ENCODE results near the gene OGFR.

OGFR gene

DNA sequence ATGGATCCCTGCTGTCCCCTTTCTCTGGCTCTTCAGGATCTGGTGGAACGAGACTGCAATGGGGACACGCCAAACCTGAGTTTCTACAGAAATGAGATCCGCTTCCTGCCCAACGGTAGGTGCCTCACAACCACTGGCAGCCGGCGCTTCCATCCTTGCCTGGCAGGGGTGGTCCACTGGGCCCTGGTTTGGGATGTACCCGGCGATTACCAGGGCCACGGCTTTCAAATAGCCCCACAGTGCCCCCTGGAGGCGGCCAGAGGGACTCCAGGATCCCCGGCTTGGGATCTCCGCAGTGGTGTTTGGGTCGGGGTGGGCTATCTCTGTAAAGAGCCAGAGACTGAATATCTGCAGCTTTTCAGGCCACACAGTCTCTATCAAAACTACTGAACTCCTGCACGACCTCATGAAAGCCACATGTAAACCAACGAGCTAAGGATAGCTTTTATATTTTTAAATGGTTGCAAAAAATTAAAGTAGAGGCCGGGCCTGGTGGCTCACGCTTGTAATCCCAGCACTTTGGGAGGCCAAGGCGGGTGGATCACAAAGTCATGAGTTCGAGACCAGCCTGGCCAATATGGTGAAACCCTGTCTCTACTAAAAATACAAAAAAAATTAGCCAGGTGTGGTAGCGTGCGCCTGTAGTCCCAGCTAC is 3.7 kb downstream of the OGFR start:
- DNase-seq, result peak; percentile 49
- in situ Hi-C loops (cut with HindIII; ENCODE audit: low pct_ligation_motif_present, low pct_unique_long_range_greater_than_20kb, low sequenced_read_pairs), result no loop called here

DNA sequence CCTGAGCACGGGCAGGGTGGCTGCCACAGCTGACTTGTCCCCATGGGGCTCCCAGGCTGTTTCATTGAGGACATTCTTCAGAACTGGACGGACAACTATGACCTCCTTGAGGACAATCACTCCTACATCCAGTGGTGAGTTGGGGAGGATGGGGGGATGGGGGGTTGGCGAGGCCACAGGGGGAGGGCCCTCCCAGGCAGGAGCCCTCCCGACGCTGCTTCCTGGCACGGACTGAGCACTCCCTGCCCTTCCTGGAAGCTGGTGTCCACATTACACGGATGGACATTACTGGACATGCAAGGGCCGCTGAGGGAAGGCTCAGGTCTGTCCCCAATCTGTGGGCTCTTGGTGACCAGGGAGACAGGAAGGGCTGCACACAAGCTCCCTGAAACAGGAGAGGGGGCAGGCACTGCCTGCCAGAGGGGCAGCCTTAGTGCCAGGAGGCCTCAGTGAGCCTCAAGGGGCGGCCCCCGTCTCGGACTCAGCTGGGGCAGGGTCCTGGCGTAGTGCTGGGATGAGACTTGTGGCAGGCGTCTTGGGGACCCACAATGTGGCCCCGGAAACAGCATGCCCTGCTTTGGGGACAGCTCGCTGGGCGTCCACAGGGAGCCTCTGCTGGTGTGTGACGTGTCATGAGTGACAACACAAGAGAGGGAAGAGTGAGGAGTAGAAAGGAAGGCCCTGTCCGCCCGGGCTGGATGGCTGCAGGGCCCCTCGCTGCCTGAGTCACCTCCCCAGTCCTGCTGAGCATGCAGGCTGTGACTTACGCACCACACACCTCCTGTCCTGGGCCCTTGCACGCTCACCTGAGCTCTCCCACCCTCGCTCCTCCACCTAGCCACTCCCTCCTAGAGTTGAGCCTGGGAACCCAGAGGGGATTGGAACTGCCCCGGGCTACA is 5.1 kb downstream of the OGFR start:
- DNase-seq, result no peak
- in situ Hi-C loops (cut with HindIII; ENCODE audit: low pct_ligation_motif_present, low pct_unique_long_range_greater_than_20kb, low sequenced_read_pairs), result no loop called here

DNA sequence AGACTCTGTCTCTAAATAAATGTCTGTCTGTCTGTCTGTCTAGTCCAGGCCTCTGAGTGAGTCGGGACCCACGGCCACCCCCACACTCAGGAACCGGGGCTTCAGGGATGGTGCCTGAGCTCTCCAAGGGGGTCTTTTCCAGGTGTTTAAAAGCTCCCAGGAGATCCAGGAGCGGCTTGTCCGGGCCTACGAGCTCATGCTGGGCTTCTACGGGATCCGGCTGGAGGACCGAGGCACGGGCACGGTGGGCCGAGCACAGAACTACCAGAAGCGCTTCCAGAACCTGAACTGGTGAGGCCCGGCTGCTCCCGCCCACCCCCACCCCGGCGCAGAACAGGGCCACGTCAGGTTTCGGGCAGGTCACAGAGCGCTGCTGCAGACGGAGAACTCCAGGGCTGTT is 6.7 kb downstream of the OGFR start:
- in situ Hi-C loops (cut with HindIII; ENCODE audit: low pct_ligation_motif_present, low pct_unique_long_range_greater_than_20kb, low sequenced_read_pairs), result no loop called here
- no peak for DNase-seq

DNA sequence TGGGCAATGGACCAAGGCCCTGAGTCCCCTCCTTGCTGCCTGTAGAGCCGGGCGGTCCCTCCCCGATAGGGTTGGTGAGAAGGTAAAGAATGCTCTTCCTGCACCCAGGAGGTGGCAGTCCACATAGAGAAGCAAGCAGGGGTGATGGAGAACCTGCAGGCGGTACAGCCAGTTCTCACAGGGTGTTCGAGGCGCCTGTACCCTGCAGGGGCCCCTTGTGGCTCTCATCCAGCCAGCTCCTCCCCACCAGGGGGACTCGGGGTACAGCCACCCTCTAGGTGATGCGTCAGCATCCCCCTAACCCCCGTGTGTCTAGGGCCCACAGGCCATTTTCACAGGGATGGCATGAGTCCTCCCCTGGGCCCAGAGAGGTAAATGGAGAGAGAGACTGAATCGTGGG is 7.1 kb downstream of the OGFR start:
- in situ Hi-C loops (cut with HindIII; ENCODE audit: low pct_ligation_motif_present, low pct_unique_long_range_greater_than_20kb, low sequenced_read_pairs), result no loop called here
- DNase-seq, result no peak

GRCh38 chr20:62812181-62812906 is 7.7 kb downstream of the OGFR start:
- in situ Hi-C loops (cut with HindIII; ENCODE audit: low pct_ligation_motif_present, low pct_unique_long_range_greater_than_20kb, low sequenced_read_pairs), result no loop called here
- no peak for DNase-seq

- in situ Hi-C loops (cut with HindIII; ENCODE audit: low pct_ligation_motif_present, low pct_unique_long_range_greater_than_20kb, low sequenced_read_pairs), result no loop called here
- no peak for DNase-seq
These were observed 8.2 kb downstream of the OGFR start for GRCh38 chr20:62812907-62813200.

DNA sequence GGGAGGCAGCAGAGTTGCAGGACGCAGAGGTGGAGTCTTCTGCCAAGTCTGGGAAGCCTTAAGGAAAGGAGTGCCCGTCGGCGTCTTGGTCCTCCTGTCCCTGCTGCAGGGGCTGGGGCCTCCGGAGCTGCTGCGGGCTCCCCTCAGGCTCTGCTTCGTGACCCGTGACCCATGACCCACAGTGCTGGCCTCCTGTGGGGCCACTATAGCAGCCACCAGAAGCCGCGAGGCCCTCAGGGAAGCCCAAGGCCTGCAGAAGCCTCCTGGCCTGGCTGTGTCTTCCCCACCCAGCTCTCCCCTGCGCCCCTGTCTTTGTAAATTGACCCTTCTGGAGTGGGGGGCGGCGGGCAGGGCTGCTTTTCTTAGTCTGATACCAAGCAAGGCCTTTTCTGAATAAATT is 9.0 kb downstream of the OGFR start:
- no peak for DNase-seq
- in situ Hi-C loops (cut with HindIII; ENCODE audit: low pct_ligation_motif_present, low pct_unique_long_range_greater_than_20kb, low sequenced_read_pairs), result no loop called here

- no peak for DNase-seq
- in situ Hi-C loops (cut with HindIII; ENCODE audit: low pct_ligation_motif_present, low pct_unique_long_range_greater_than_20kb, low sequenced_read_pairs), result no loop called here
These were observed 9.5 kb downstream of the OGFR start for GRCh38 chr20:62814060-62814708.

- no peak for DNase-seq
- in situ Hi-C loops (cut with HindIII; ENCODE audit: low pct_ligation_motif_present, low pct_unique_long_range_greater_than_20kb, low sequenced_read_pairs), result no loop called here
These were observed 10.1 kb downstream of the OGFR start for GRCh38 chr20:62814709-62815065.

DNA sequence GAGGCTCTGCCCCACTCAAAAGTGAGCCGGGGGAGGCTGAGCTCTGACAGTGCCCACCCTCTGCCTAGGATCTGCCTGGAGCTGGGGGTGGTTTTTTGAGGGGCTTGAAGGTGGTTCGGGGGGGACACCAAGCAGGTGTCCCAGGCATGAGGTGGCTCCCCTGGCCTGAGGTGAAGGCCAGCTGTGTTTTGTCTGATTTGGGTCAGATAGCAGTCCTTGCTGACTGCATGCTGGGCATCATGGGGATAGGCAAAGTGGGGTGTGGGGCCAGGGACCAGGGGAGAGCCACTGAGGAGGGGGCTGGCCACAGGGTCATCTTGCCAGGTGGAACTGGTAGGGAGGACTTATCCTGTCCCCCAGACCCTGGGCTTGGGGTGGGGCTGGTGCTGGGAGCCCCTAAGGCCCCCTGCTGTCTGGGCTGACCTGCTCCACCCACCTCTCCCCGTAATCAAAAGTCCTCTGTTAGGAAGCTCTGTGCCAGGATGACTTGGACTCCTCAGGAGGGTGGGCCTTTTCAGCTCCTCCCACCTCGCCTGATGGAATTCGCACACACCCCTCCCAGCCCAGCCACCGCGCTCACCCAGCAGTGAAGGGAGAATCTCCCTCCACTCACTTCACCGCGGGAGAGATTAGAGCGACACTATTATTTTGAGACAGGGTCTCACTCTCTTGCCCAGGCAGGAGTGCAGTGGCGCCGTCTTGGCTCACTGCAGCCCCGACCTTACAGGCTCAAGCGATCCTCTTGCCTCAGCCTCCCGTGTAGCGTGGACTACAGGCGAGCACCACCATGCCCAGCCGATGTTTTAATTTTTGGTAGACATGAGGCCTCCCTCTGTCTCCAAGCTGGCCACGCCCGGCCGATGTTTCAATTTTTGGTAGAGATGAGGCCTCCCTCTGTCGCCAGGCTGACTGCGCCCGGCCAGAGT is 10.7 kb downstream of the OGFR start:
- peak; percentile 45 for DNase-seq
- in situ Hi-C loops (cut with HindIII; ENCODE audit: low pct_ligation_motif_present, low pct_unique_long_range_greater_than_20kb, low sequenced_read_pairs), result no loop called here

DNA sequence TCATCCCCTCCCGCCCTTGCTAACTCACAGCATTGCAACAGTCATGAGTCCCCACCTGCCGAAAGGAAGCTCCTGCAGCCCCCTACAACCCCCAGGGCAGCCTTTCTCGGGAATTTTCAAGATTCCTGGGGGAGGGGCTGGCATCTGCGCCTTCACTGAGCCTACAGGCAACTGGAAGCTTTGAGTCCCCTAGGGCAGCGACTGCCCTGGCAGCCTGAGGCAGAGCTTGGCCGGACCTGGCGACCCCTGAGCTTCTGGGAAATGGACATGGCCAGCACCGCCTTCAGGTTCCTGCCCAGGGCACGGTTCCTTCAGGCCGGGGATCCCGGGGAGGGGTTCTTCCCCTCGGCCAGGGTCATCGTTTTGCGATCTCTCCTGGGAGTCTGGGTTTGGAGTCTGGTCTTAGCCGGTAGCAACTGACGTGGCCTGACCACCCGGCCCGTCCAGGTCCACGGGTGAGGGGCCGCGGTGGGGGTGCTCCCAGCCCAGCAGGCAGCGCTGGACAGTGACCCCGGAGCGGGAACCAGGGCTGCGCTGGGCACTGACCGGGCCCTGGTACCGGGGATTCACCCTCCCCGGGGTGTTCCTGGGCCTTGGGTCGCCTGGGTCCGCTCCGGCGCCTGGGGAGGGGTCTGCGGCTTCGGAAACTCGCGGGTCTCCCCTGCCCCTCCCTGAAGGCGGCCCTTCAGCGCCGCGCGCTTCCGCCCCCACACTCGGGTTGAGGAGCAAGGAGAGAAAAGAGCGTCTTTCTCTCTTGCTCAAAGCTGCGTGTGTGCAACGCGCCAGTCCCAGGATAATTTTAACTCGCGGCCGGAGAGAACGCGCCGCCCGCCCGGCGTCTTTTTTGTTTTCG is 11.6 kb downstream of the OGFR start:
- in situ Hi-C loops (cut with HindIII; ENCODE audit: low pct_ligation_motif_present, low pct_unique_long_range_greater_than_20kb, low sequenced_read_pairs), result no loop called here
- no peak for DNase-seq

DNA sequence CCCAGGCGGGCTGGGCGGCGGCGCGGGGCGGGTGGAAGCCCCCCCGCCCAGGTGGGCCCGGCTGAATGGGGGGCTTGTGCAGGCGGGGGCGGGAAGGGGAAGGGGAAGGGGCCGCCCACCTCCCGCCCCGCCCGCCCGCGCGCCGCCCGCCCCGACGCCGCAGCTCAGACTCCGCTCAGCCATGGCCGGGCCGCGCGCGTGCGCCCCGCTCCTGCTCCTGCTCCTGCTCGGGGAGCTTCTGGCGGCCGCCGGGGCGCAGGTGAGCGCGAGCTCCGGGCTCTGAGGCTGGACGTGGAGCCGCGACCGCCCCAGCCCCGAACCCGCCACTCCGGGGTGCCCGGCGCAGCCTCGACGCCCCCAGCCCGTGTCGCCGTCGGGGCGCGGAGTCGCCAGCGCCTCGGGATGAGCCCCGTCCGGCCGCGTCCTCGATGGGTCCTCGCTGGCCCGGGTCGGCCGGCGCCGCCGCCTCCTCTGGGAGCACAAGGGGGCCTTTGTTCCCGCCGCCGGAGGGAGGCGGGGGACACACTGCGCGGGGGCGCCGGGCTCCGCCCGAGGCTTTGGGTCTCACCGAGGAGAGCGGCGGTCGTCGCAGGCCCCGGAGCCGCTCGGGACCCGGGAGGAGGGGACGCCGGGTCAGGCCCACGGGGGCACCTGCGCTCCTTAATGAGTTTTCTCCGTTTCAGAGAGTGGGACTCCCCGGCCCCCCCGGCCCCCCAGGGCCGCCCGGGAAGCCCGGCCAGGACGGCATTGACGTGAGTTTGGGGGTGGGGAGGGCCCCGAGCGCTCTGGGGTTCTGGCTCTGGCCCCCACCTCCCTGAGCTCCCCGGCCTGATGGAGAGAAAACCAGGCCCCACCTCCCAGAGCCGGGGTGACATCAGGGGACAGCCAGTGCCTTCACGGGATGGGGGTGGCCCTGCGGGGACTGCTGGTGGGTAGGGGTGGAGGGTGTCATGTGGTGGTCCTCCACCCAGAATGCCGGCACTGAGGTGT is 12.5 kb downstream of the OGFR start, which contains the start of gene COL9A3:
TSS of gene COL9A3 (plus strand) at position 167 of the 990 bp plus-strand sequence. CDS start at position 182, 15 bp downstream.
- in situ Hi-C loops (cut with HindIII; ENCODE audit: low pct_ligation_motif_present, low pct_unique_long_range_greater_than_20kb, low sequenced_read_pairs), result no loop called here
- DNase-seq, result no peak

DNA sequence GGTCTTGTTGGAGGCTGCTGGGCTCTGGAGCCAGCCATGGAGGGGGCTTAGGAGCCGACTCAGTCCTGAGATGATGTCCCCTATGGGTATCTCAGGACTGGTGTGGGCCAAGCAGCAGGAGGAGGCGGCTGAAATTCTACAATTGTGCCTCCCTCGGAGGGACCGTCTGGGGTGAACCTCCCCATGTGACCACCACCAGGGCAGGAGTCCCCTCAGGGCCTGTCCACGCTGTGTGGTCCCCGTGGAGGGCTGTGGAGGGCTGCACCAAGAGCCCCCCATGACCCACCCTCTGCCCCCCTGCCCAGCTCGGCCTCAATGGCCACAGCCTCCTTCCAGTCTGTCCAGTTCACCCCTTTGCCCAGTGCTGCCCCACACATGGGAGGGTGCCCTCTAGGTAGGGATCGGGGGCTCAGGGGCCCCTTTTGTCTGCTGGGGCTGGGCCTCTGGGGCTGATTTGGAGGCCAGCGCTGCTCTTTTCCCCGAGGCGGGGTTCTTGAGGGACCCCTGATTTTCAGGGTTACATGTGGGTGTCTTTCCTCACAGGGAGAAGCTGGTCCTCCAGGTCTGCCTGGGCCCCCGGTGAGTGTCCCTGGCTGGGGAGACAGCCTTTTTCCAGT is 13.4 kb downstream of the OGFR start:
- in situ Hi-C loops (cut with HindIII; ENCODE audit: low pct_ligation_motif_present, low pct_unique_long_range_greater_than_20kb, low sequenced_read_pairs), result no loop called here
- DNase-seq, result no peak

DNA sequence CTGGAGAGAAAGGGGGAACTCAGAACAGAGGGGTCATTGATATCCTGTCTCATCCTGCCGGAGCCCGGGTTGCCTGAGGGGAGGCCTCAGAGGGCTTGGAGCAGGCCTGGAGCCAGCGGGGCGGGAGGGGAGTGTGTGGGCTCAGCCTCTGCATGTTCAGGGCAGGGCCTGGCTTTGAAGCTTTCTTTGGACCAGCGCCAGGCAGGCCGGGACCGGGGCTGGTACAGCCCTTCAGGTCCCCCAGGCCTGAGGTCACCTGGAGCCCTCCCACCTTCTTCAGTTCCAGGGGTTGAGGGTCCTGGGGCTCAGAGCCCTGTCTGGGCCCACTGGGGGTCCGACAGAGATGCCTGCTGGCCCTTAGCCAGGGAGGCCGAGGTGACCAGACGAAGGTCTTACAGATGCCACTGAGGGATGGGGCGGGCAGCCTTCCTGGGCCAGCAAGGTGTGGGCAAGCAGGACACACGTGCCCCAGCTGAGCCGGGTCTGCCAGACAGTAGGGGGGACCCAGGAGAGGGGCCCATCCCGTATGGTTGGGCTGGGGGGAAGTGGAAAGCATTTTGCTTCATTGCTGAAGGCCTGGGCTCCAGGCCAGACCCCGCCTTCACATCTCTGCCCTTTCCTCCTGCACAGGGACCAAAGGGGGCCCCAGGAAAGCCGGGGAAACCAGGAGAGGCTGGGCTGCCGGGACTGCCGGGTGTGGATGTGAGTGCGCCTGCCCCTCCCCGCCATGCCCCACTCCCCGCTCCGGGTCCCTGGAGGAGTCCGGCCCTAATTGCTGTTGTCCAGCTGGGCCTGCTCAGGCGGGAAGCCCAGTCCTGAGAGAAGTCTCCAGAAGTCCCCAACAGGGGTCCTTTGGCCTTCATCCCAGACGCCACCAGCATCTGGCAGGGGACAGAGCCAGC is 14.2 kb downstream of the OGFR start:
- in situ Hi-C loops (cut with HindIII; ENCODE audit: low pct_ligation_motif_present, low pct_unique_long_range_greater_than_20kb, low sequenced_read_pairs), result no loop called here
- DNase-seq, result no peak

Data from ACHN (cell line).